ENCODE measurements around the gene ILDR1. TPM values are rescaled to one million over a fixed set of nuclear protein-coding genes. Genes with fewer than 3 reads are reported as not detected.

The ILDR1 gene
- total RNA-seq, 2 experiments from 2014 or later, result 1.1 to 2.5 TPM

DNA sequence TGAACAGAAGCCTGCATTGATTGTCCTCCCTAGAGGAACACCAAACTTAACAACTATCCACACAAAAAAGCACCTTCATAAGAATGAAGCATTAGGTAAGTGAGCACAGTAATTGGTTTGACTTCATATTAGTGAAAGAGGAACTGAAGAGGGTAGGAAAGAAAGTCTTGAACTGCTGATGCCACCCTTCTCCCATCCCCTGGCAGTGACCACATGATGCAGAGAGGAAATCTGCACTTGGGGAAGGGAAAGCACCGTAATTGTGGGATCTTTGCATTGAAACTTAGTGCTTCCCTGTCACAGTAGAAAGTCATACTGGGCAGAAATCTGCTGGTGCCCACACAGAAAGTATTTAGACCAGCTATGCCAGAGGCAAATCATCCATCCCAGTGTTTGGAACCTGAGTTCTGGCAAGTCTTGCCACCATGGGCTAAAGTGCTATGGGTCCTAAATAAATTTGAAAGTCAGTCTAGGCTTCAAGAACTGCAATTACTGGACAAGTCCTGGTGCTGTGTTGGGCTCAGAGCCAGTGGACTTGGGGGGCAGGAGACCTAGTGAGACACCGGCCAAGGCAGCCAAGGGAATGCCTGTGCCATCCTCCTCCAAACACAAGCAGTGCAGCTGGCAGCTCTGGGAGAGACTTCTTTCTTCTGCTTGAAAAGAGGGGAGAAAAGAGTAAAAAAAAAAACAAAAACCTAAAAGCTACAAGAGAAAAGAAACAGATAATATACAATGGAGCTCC, 64.2 kb downstream of the ILDR1 start:
- Histone ChIP-seq H3K36me3 (ENCODE audit: insufficient read depth, low read length) (peaks cover 43% of the 10 kb centered on the region), H3K79me2 (ENCODE audit: insufficient read depth, low read depth, low read length) (no peaks in the 10 kb centered on the region), H2AFZ (ENCODE audit: low read length) (no peak overlapping the region), H3K4me2 (ENCODE audit: low read length) (no peak overlapping the region), H3K27ac (ENCODE audit: low read depth, low read length, poor library complexity, severe bottlenecking) (no peak overlapping the region), H4K20me1 (ENCODE audit: insufficient read depth, low read length) (no peaks in the 10 kb centered on the region), H3K4me3 (ENCODE audit: low read depth, low read length, poor library complexity, severe bottlenecking) (no peak overlapping the region), H3K9me2 (ENCODE audit: insufficient read depth, low read length) (no peaks in the 10 kb centered on the region), H3K4me1 (ENCODE audit: insufficient read depth, low read length, poor library complexity, severe bottlenecking) (no peaks in the 10 kb centered on the region), H3K9me3 (ENCODE audit: low read length) (peaks cover 5% of the 10 kb centered on the region; the same call in 1 of the 2 replicates)
- no peak for TF ChIP-seq EZH2phosphoT487 (IDR thresholded peaks at IDR 0.05; ENCODE audit: borderline replicate concordance, low read depth, low read length)
- TF ChIP-seq, protein P1, sequence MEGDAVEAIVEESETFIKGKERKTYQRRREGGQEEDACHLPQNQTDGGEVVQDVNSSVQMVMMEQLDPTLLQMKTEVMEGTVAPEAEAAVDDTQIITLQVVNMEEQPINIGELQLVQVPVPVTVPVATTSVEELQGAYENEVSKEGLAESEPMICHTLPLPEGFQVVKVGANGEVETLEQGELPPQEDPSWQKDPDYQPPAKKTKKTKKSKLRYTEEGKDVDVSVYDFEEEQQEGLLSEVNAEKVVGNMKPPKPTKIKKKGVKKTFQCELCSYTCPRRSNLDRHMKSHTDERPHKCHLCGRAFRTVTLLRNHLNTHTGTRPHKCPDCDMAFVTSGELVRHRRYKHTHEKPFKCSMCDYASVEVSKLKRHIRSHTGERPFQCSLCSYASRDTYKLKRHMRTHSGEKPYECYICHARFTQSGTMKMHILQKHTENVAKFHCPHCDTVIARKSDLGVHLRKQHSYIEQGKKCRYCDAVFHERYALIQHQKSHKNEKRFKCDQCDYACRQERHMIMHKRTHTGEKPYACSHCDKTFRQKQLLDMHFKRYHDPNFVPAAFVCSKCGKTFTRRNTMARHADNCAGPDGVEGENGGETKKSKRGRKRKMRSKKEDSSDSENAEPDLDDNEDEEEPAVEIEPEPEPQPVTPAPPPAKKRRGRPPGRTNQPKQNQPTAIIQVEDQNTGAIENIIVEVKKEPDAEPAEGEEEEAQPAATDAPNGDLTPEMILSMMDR (conservative IDR thresholded peaks at IDR 0.05; ENCODE audit: low read length), result no peak
- intact Hi-C loops (cut with micrococcal nuclease; ENCODE audit: unreplicated experiment), result no loop called here
- ChIA-PET CTCF (ENCODE audit: unreplicated experiment) (no interaction called here), POLR2A (interaction anchor here (0.6 to 0.9 kb wide), 2 partner anchors 13 to 43 kb away, joined by 3 read pairs; no protein-coding TSS in a partner anchor)
- no TSS peak for BruUV-seq (replicated peaks)
- DNase-seq (ENCODE audit: low spot score), result no peak

- no peaks in the 10 kb centered on the region for H3K9me2 ChIP-seq (ENCODE audit: insufficient read depth, low read length)
- H3K4me2 ChIP-seq (ENCODE audit: low read length), result no peak overlapping the region
- TF ChIP-seq, protein P1 (conservative IDR thresholded peaks at IDR 0.05; ENCODE audit: low read length), result peak; percentile 23; the same call in 1 of the 2 replicates
- TF ChIP-seq EZH2phosphoT487 (IDR thresholded peaks at IDR 0.05; ENCODE audit: borderline replicate concordance, low read depth, low read length), result no peak
- no peak overlapping the region for H3K4me3 ChIP-seq (ENCODE audit: low read depth, low read length, poor library complexity, severe bottlenecking)
- H3K9me3 ChIP-seq (ENCODE audit: low read length), result peaks cover 13% of the 10 kb centered on the region; the same call in 1 of the 2 replicates
- H3K27ac ChIP-seq (ENCODE audit: low read depth, low read length, poor library complexity, severe bottlenecking), result no peak overlapping the region
- POLR2A ChIA-PET, result no interaction called here
- intact Hi-C loops (cut with micrococcal nuclease; ENCODE audit: unreplicated experiment), result no loop called here
- H3K36me3 ChIP-seq (ENCODE audit: insufficient read depth, low read length), result peaks cover 54% of the 10 kb centered on the region
- CTCF ChIA-PET (ENCODE audit: unreplicated experiment), result no interaction called here
- no peak for DNase-seq (ENCODE audit: low spot score)
- no TSS peak for BruUV-seq (replicated peaks)
- H2AFZ ChIP-seq (ENCODE audit: low read length), result no peak overlapping the region
- no peaks in the 10 kb centered on the region for H3K79me2 ChIP-seq (ENCODE audit: insufficient read depth, low read depth, low read length)
- no peaks in the 10 kb centered on the region for H4K20me1 ChIP-seq (ENCODE audit: insufficient read depth, low read length)
- H3K4me1 ChIP-seq (ENCODE audit: insufficient read depth, low read length, poor library complexity, severe bottlenecking), result no peaks in the 10 kb centered on the region
Observed at GRCh38 chr3:121956363-121956762, 65.7 kb downstream of the ILDR1 start.

GRCh38 chr3:121951291-121951919, 70.6 kb downstream of the ILDR1 start:
- TF ChIP-seq EZH2phosphoT487 (IDR thresholded peaks at IDR 0.05; ENCODE audit: borderline replicate concordance, low read depth, low read length), result no peak
- TF ChIP-seq, protein P1 (conservative IDR thresholded peaks at IDR 0.05; ENCODE audit: low read length), result no peak
- Histone ChIP-seq H3K79me2 (ENCODE audit: insufficient read depth, low read depth, low read length) (no peaks in the 10 kb centered on the region), H4K20me1 (ENCODE audit: insufficient read depth, low read length) (no peaks in the 10 kb centered on the region), H3K4me2 (ENCODE audit: low read length) (no peak overlapping the region), H3K4me1 (ENCODE audit: insufficient read depth, low read length, poor library complexity, severe bottlenecking) (no peaks in the 10 kb centered on the region), H3K36me3 (ENCODE audit: insufficient read depth, low read length) (peaks cover 38% of the 10 kb centered on the region), H3K4me3 (ENCODE audit: low read depth, low read length, poor library complexity, severe bottlenecking) (no peak overlapping the region), H2AFZ (ENCODE audit: low read length) (no peak overlapping the region), H3K27ac (ENCODE audit: low read depth, low read length, poor library complexity, severe bottlenecking) (no peak overlapping the region), H3K9me2 (ENCODE audit: insufficient read depth, low read length) (no peaks in the 10 kb centered on the region), H3K9me3 (ENCODE audit: low read length) (peaks cover 17% of the 10 kb centered on the region; the same call in 1 of the 2 replicates)
- DNase-seq (ENCODE audit: low spot score), result no peak
- BruUV-seq (replicated peaks), result TSS peak; percentile 27
- intact Hi-C loops (cut with micrococcal nuclease; ENCODE audit: unreplicated experiment), result no loop called here
- ChIA-PET CTCF (ENCODE audit: unreplicated experiment) (no interaction called here), POLR2A (interaction anchor here (1.2 kb wide), 1 partner anchor 11 kb away, joined by 3 read pairs; no protein-coding TSS in a partner anchor)
